Right atrium auricular region (tissue), 2 donors: ENCODE results near the gene SIRT4. TPM values are rescaled to one million over a fixed set of nuclear protein-coding genes. Genes with fewer than 3 reads are reported as not detected.

ENCODE experiments used
- DNase-seq: peaks from one replicate; pipeline ENCODE4 v3.0.0-alpha.2; 2019; ENCODE audit warnings: low spot score
- H3K27ac ChIP-seq, 2 donors: fragments of 200-600 bp; sonication (generic); 1 replicate in 1 of 2; 2 replicates in 1 of 2; pipeline ENCODE4 v1.5.1; 2016 to 2019
- H3K27me3 ChIP-seq, 2 donors: fragments of 200-600 bp; sonication (generic); one replicate each; pipeline versions ENCODE4 v1.5.1 to v1.6.0; 2017 to 2019
- H3K36me3 ChIP-seq: fragments of 200-600 bp; sonication (generic); one replicate; pipeline ENCODE4 v1.5.1; 2016
- H3K4me1 ChIP-seq, 2 donors: fragments of 200-600 bp; sonication (generic); one replicate each; pipeline versions ENCODE4 v1.5.1 to v1.6.0; 2017 to 2019
- H3K4me3 ChIP-seq, 2 donors: fragments of 200-600 bp; sonication (generic); 1 replicate in 1 of 2; 2 replicates in 1 of 2; pipeline ENCODE4 v1.5.1; 2017 to 2019; ENCODE audit warnings: mild to moderate bottlenecking in 1 of 2, moderate library complexity in 1 of 2
- H3K9me3 ChIP-seq, 2 donors: fragments of 200-600 bp; sonication (generic); one replicate each; pipeline ENCODE4 v1.5.1; 2019
- total RNA-seq, 2 donors: library from RNA; depleted of rRNA; stranded (reverse); fragments of >200 nt; gene quantifications; one replicate each; pipeline ENCODE4 v1.1.0, GENCODE V29; 2016
- TF ChIP-seq, protein P1 (sequence below), 2 donors: fragments of 200-600 bp; sonication (generic); IDR thresholded peaks; one replicate each; pipeline ENCODE4 v1.5.1; 2019; ENCODE audit warnings: antibody characterized with exemption in 2 of 2

Gene SIRT4
- total RNA-seq, 2 donors from 2014 or later: 3.1 to 5.6 TPM

DNA sequence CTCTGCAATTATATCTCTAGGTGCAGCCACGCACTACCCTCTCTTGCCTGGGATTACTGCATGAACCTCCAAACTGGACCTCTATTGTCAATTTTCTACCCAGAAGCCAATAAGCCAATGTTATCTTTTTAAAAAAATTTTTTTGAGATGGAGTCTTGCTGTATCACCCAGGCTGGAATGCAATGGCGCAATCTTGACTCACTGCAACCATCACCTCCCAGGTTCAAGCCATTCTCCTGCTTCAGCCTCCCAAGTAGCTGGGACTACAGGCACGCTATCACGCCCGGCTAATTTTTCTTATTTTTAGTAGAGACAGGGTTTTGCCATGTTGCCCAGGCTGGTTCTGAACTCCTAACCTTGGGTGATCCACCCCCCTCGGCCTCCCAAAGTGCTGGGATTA lies 25.4 kb upstream of the SIRT4 start:
- Histone ChIP-seq H3K36me3 (no peaks in the 10 kb centered on the region), H3K9me3 (no peaks in the 10 kb centered on the region), H3K27me3 (no peaks in the 10 kb centered on the region), H3K27ac (no peak overlapping the region), H3K4me1 (no peaks in the 10 kb centered on the region), H3K4me3 (no peak overlapping the region)
- DNase-seq: no peak
- TF ChIP-seq, protein P1, sequence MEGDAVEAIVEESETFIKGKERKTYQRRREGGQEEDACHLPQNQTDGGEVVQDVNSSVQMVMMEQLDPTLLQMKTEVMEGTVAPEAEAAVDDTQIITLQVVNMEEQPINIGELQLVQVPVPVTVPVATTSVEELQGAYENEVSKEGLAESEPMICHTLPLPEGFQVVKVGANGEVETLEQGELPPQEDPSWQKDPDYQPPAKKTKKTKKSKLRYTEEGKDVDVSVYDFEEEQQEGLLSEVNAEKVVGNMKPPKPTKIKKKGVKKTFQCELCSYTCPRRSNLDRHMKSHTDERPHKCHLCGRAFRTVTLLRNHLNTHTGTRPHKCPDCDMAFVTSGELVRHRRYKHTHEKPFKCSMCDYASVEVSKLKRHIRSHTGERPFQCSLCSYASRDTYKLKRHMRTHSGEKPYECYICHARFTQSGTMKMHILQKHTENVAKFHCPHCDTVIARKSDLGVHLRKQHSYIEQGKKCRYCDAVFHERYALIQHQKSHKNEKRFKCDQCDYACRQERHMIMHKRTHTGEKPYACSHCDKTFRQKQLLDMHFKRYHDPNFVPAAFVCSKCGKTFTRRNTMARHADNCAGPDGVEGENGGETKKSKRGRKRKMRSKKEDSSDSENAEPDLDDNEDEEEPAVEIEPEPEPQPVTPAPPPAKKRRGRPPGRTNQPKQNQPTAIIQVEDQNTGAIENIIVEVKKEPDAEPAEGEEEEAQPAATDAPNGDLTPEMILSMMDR (IDR thresholded peaks at IDR 0.05): no peak

DNA sequence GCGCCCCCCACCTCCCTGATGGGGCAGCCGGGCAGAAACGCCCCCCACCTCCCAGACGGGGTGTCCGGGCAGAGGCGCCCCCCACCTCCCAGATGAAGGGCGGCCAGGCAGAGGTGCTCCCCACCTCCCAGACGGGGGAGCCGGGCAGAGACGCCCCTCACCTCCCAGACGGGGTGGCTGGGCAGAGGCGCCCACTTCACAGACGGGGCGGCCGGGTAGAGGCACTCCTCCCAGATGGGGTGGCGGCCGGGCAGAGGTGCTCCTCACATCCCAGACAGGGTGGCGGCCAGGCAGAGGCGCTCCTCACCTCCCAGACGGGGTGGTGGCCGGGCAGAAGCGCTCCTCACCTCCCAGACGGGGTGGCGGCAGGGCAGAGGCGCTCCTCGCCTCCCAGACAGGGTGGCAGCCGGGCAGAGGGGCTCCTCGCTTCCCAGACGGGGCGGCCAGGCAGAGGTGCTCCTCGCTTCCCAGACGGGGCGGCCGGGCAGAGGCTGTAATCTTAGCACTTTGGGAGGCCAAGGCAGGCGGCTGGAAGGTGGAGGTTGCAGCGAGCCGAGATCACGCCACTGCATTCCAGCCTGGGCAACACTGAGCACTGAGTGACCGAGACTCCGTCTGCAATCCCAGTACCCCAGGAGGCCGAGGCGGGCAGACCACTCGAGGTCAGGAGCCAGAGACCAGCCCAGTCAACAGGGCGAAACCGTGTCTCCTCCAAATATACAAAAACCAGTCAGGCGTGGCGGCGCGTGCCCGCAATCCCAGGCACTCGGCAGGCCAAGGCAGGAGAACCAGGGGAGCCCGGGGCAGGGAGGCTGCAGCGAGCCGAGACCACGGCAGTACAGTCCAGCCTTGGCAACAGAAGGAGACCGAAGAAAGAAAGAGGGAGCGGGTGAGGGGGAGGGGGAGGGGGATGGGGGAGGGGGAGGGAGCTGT lies 23.7 kb upstream of the SIRT4 start:
- Histone ChIP-seq H3K9me3 (no peaks in the 10 kb centered on the region), H3K4me3 (no peak overlapping the region), H3K36me3 (no peaks in the 10 kb centered on the region), H3K27me3 (no peaks in the 10 kb centered on the region), H3K27ac (no peak overlapping the region), H3K4me1 (no peaks in the 10 kb centered on the region)
- no peak for DNase-seq
- TF ChIP-seq, protein P1 (IDR thresholded peaks at IDR 0.05): no peak

DNA sequence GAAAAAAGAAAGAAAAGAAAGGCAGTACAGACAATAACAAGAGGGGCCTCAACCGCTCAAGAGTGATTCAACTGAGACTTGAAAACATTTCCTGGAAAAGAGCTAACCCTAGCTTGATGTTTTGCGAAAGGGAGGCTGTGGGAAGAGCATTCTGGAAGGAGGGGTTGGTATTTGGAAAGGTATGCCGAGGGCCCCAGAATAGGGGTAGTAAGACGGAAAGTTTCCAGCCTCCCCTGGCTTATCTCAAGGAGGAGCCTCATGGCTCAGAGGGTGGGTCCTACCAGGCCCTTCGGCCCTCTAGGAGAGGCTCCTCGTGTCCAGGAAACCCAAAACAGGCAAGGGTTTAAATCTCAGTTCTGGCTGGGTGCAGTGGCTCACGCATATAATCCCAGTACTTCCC lies 18.8 kb upstream of the SIRT4 start:
- Histone ChIP-seq H3K36me3 (no peaks in the 10 kb centered on the region), H3K27me3 (no peaks in the 10 kb centered on the region), H3K9me3 (no peaks in the 10 kb centered on the region), H3K4me3 (no peak overlapping the region), H3K4me1 (no peaks in the 10 kb centered on the region), H3K27ac (no peak overlapping the region)
- DNase-seq: no peak
- TF ChIP-seq, protein P1 (IDR thresholded peaks at IDR 0.05): no peak

DNA sequence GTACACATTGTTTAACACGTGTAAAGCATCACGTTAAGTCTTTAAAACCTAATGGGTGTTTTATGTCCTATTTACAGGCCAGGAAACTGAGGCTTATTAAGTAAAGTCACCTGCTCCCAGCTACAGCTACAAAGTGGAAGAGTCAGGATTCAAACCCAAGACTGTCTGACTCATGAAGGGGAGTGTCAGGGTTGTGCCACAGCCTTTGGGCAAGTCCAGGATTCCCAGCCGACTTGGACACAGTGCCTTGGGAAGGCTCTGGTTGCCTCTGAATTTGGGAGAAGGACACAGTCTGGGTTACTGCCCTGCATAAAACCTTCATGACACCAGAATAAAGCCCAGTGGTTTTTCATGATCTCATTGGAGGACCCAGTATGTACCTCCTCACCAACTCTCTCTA lies 17.7 kb upstream of the SIRT4 start:
- no peaks in the 10 kb centered on the region for H3K4me1 ChIP-seq
- H3K9me3 ChIP-seq: no peaks in the 10 kb centered on the region
- no peaks in the 10 kb centered on the region for H3K36me3 ChIP-seq
- TF ChIP-seq, protein P1 (IDR thresholded peaks at IDR 0.05): no peak
- no peak overlapping the region for H3K4me3 ChIP-seq
- H3K27ac ChIP-seq: no peak overlapping the region
- H3K27me3 ChIP-seq: no peaks in the 10 kb centered on the region
- no peak for DNase-seq

DNA sequence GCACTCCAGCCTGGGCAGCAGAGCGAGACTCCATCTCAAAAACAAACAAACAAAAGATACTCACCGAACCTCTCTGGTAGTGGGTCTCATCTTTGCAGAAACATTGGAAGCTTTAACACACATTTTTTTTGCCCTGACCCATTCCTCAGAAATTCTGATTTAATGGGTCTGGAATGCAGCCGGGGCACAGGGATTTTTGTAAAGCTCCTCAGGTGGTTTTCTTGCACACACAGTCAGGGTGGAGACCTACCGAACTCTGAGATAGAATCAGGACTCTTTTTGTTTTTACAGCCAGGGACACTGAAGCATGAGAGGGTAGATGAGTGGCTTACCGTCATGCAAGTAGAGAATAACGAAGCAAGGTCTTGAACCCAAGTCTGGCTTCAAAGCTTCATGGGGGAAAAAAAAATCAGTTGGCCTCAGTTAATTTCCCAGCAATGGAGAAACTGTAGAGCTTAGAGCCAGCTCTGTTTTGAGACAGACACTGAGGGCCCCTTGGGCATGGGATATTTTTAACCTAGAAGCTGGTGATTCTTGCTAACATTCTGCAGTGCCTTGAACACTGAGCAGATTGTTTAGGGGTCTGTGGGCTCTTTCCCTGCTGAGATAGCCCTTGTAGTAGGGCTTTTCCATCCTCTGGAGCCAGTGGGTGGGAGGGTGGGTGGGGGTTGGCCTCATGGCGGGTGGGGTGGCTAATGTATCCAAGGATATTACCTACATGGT lies 15.2 kb upstream of the SIRT4 start:
- H3K36me3 ChIP-seq: no peaks in the 10 kb centered on the region
- H3K4me3 ChIP-seq: no peak overlapping the region
- H3K9me3 ChIP-seq: no peaks in the 10 kb centered on the region
- no peak for DNase-seq
- TF ChIP-seq, protein P1 (IDR thresholded peaks at IDR 0.05): no peak
- H3K4me1 ChIP-seq: peaks cover 0 to 7% of the 10 kb centered on the region in 2 donors
- H3K27me3 ChIP-seq: no peaks in the 10 kb centered on the region
- H3K27ac ChIP-seq: no peak overlapping the region
